Testis (tissue), 2 donors: ENCODE data around the gene POLK.

Experiments used
- POLR2A ChIP-seq: fragments of 450-650 bp; IDR thresholded peaks from one replicate; pipeline ENCODE4 v1.6.1; 2017; ENCODE audit warnings: antibody characterized with exemption, mild to moderate bottlenecking, moderate library complexity
- TF ChIP-seq, protein P1 (sequence below), 3 experiments: fragments of 450-650 bp in 2 of 3; fragments of 200-600 bp in 1 of 3; sonication (generic) in 1 of 3; IDR thresholded peaks; one replicate each; pipeline ENCODE4 v1.5.1; 2016 to 2019; ENCODE audit warnings: antibody characterized with exemption in 3 of 3, mild to moderate bottlenecking in 2 of 3, moderate library complexity in 1 of 3

DNA sequence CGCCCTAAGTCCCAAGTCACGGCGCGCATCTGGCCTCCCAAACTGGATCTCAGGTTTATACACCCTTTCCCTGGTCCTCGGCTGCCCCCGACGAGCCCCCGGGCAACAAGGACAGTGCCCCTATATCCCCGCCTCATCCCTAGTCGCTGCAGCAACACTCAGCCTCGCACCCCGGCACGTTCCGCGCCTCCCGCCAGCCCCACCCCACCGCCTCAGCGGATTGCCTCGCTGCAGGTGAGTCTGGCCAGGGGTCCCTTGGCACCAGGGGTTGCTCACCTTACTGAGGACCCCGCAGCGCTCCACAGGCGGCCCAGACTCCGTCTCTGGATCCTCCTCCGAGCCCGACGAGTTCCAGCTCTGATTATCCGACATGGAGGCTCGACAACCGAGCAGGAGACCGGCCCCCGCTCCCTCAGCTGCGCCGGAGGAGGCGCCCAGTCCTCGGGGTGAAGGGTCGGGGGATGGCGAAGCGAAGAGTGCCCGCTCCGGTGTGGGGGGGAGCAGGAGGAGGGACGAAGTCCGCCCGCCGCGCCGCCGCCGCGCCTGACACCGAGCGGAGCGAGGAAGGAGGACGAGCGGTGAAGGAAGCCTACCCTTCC lies 756 bp upstream of the POLK start:
- TF ChIP-seq, protein P1, sequence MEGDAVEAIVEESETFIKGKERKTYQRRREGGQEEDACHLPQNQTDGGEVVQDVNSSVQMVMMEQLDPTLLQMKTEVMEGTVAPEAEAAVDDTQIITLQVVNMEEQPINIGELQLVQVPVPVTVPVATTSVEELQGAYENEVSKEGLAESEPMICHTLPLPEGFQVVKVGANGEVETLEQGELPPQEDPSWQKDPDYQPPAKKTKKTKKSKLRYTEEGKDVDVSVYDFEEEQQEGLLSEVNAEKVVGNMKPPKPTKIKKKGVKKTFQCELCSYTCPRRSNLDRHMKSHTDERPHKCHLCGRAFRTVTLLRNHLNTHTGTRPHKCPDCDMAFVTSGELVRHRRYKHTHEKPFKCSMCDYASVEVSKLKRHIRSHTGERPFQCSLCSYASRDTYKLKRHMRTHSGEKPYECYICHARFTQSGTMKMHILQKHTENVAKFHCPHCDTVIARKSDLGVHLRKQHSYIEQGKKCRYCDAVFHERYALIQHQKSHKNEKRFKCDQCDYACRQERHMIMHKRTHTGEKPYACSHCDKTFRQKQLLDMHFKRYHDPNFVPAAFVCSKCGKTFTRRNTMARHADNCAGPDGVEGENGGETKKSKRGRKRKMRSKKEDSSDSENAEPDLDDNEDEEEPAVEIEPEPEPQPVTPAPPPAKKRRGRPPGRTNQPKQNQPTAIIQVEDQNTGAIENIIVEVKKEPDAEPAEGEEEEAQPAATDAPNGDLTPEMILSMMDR (IDR thresholded peaks at IDR 0.05): no peak
- no peak for TF ChIP-seq POLR2A
